Fibroblast of lung (primary cell): ENCODE measurements around the gene ZFYVE26.

Source experiments
- EZH2 ChIP-seq: IDR thresholded peaks from 2 replicates; pipeline ENCODE4 v1.5.1; 2012; ENCODE audit warnings: low read length, control low read depth, mild to moderate bottlenecking; ENCODE audit errors: missing control alignments
- TF ChIP-seq, protein P1 (sequence below), 2 donors: IDR thresholded peaks in 1 of 2; conservative IDR thresholded peaks in 1 of 2; 1 replicate in 1 of 2; 2 replicates in 1 of 2; pipeline ENCODE4 v1.5.1; 2011 to 2012; ENCODE audit warnings: low read length in 2 of 2, control low read depth in 1 of 2, inconsistent platforms in 1 of 2, low read depth in 1 of 2, mild to moderate bottlenecking in 1 of 2

- TF ChIP-seq, protein P1, sequence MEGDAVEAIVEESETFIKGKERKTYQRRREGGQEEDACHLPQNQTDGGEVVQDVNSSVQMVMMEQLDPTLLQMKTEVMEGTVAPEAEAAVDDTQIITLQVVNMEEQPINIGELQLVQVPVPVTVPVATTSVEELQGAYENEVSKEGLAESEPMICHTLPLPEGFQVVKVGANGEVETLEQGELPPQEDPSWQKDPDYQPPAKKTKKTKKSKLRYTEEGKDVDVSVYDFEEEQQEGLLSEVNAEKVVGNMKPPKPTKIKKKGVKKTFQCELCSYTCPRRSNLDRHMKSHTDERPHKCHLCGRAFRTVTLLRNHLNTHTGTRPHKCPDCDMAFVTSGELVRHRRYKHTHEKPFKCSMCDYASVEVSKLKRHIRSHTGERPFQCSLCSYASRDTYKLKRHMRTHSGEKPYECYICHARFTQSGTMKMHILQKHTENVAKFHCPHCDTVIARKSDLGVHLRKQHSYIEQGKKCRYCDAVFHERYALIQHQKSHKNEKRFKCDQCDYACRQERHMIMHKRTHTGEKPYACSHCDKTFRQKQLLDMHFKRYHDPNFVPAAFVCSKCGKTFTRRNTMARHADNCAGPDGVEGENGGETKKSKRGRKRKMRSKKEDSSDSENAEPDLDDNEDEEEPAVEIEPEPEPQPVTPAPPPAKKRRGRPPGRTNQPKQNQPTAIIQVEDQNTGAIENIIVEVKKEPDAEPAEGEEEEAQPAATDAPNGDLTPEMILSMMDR (conservative IDR thresholded peaks at IDR 0.05 in 1 of 2, IDR thresholded peaks at IDR 0.05 in 1 of 2; ENCODE audit: low read depth in 1 of 2, low read length in 2 of 2) = no peak
- no peak for TF ChIP-seq EZH2
Observed at GRCh38 chr14:67787673-67788072, 28.7 kb downstream of the ZFYVE26 start.
